Stimulated activated CD4-positive, alpha-beta T cell treated with anti-CD3 and anti-CD28 coated beads, Interleukin-4, amount 100 ng/mL, for 1 hour (primary cell): ENCODE data around the gene NDUFS2.

Source experiments
- DNase-seq: peaks from one replicate; pipeline ENCODE4 v3.0.0-alpha.2; 2020

The NDUFS2 gene

DNA sequence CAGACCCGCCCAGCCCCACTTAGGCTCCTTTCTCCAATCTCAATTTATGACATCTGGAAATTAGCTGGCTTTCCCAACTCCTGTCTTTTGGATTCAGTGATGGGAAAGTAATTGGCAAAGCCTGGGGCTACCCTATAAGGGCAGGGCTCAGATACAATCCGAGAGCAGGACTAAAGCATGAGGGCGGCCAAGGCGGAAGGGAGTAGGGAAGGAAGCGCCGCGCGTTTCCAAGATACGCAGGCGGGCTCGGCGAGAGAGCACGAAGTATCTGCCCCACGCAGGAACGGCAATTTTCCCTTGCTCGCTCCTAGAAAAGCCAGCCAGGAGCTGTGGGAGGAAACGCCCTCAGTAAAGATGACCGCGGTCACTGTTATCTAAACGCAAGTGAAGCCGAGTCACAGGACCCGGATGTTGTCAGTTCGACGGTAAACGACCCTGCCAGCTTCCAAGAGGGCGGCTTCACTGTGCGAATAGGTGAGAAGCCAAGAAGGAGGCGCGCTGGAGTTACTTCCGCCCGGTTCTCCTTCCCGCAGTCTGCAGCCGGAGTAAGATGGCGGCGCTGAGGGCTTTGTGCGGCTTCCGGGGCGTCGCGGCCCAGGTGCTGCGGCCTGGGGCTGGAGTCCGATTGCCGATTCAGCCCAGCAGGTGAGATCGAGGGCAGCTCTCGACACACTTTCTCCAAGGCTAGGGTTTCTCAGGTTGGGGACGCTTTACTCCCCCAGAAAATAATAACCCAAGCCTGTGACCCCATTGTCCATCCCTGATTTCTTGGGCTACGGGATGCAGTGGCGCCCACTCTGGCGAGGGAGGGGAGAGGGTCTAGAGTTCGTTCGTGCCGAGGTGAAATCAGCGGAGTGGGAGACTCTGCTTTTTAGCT lies at the start of gene NDUFS2:
TSS of gene NDUFS2 (plus strand) at position 532 of the 877 bp plus-strand sequence. CDS start at position 551, 19 bp downstream.
- peak; percentile 92 for DNase-seq

DNA sequence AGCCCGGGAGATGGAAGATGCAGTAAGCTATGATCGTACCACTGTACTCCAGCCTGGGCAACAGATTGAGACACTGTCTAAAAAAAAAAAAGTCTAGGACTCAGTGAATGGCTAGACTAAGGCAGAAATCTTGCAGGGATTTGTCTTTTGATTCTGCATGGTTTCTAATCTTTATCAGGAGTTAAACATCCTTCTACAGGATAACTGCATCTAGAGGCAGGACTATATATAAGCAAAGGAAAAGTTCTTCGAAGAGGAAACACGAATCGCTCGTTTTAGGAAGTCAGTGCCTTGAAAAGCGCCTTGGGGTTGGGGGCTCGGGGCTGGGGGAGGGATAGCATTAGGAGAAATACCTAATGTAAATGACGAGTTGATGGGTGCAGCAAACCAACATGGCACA lies 49.0 kb upstream of the NDUFS2 start:
- DNase-seq: no peak

DNA sequence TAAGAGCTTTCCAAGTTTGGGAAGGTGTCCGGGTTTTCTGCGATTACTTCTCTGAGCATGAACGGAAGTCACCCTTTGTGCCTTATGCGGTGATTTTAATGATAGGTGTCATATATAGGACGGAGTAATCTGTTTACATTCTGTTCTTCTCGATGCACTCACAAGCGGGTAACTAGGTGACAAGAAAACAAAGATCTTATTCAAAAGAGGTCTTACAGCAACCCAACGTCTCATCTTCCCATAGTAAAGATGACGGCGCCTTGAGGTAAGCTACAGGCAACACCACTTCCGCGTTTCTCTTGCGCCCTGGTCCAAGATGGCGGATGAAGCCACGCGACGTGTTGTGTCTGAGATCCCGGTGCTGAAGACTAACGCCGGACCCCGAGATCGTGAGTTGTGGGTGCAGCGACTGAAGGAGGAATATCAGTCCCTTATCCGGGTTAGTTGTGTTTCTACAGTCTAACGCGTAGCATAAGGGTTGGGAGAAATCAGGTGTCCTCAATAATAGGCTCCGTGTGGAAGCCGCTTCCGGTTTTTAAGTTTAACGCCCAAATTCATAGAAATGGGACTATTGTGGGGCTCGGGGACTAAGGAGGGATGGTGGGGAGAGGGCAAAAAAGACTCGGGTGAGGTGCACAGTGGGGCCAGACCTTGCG lies 48.4 kb upstream of the NDUFS2 start, which contains the start of gene UFC1:
TSS of gene UFC1 (plus strand) at position 297 of the 656 bp plus-strand sequence. CDS start at position 317, 20 bp downstream.
- peak; percentile 75 for DNase-seq

DNA sequence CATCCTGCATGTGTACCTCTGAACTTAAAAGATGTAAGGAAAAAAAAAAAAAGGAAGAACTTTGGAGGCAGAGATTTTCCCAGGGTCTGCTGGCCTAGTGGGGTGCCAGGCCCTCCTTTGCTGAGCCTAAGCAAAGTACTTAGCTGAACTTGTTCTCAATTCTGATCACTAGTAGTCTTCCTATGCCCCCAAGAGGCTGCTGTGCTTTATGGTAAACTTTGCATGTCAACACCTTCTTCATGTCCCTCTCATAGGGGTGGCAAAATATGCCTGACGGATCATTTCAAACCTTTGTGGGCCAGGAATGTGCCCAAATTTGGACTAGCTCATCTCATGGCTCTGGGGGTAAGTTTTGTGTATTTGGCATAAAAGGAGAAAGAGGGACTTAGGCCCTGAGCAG lies 44.3 kb upstream of the NDUFS2 start:
- DNase-seq: no peak

DNA sequence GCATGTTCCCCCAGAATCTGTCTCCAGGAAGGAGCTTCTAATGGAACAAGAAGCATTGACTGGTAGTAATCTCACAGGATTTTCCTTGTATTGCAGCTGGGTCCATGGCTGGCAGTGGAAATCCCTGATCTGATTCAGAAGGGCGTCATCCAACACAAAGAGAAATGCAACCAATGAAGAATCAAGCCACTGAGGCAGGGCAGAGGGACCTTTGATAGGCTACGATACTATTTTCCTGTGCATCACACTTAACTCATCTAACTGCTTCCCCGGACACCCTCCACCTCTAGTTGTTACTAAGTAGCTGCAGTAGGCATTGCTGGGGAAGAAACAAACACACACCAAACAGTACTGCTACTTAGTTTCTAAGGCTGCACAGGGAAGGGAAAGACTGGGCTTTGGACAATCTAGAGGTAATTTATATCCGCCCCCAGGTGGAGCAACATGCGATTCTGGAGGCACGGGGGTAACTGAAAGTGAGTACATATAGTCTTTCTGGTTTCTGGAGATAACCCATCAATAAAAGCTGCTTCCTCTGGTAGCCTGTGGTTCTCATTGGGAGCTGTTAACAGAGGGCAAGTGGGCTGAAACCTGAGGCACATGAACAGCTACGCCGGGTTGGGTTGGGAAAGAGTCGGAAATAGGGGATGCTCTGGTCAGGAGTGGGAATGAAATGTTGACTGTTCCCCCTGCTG lies 43.7 kb upstream of the NDUFS2 start:
- no peak for DNase-seq

DNA sequence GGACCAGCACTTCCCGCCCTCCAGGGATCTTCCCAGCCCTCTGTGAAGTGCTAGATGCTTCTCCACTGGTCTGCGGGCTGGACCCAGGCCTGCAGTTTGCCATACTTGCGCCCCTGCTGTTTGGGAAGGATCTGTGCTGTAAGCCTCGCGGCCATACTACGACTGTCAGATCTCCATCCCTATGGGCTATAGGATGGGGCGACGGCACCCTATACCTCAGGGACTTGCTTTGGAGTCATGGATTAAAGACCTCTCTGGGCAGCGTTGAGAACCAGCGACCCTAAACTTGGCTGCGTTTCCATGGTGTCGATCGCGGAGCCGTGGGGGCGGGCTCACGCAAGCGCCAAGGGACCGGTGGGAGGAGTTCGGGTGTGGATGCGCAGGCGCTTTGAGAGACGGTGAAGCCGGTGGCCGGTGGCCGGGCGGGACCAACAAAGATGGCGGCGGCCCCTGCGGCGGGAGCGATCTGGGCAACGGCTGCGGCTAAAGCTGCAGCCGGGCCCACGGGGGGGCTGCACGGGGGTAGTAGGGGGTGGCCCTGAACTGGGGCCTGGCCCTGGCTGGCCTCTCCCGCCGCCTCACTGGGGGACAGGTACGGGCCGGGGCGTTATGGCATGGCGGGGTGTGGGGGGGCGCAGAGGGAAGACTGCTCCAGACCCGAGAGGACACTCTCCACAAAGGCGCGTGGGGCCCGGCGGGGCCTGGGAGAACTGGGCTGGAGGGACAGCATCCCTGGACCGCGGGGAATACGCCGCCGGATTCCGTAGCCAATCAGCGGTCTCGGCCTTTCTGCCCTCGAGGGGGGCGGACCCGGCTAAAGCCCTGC lies 42.9 kb upstream of the NDUFS2 start, which contains the start of gene USP21:
TSS of gene USP21 (plus strand) at position 414 of the 826 bp plus-strand sequence. CDS start 1,141 bp downstream, outside the sequence.
- DNase-seq: peak; percentile 90

DNA sequence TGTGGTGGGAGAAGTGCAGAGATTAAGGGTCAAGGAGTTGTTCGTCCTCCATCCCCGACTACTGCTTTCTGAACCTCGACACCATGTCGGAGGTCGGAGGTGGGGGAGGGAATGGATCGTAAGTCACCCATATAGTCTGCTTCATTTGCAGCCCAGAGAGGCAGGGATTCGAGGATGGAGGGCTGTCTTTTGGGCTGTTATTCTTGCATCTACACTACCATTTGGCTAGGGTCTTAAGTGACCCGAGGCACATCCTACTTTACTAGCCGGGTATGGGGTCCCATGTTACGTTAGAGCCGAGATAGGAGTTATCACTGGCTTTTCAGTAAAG lies 42.3 kb upstream of the NDUFS2 start:
- DNase-seq: no peak

DNA sequence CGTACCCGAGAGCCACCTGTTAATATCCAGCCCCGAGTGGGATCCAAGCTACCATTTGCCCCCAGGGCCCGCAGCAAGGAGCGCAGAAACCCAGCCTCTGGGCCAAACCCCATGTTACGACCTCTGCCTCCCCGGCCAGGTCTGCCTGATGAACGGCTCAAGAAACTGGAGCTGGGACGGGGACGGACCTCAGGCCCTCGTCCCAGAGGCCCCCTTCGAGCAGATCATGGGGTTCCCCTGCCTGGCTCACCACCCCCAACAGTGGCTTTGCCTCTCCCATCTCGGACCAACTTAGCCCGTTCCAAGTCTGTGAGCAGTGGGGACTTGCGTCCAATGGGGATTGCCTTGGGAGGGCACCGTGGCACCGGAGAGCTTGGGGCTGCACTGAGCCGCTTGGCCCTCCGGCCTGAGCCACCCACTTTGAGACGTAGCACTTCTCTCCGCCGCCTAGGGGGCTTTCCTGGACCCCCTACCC lies 41.5 kb upstream of the NDUFS2 start:
- no peak for DNase-seq

DNA sequence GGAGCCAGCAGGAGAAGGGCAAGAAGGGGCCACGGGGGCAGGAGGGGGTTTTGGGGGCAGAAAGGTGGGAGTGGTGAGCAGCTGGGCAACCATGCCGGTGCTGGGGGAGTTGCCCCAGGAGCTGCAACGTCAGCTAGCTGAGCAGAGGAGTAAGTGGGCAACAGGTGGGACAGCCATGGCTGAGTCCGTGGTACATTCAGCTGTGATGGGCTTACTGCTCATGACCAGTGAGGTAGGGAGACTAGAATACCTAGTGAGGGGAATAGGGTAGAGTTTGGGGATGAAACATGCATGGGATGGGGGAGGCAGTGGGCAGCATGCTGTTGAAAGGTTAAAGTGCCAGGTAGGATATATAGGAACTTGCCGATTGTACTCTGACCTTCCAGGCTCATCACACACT lies 40.5 kb upstream of the NDUFS2 start:
- DNase-seq: no peak

DNA sequence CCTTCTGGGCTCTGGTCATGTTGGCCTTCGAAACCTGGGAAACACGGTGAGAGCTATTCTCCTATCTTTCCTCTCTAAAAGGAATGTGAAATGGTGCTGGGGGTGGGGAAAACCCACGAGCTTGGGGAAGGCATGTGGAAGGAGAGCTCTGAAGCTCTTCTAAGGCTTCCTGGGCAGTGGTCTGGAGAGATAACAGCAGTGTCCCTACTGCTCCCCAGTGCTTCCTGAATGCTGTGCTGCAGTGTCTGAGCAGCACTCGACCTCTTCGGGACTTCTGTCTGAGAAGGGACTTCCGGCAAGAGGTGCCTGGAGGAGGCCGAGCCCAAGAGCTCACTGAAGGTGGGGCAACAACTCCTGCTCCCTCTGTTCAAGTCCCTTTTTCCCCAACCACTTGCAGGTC lies 40.1 kb upstream of the NDUFS2 start:
- DNase-seq: no peak

DNA sequence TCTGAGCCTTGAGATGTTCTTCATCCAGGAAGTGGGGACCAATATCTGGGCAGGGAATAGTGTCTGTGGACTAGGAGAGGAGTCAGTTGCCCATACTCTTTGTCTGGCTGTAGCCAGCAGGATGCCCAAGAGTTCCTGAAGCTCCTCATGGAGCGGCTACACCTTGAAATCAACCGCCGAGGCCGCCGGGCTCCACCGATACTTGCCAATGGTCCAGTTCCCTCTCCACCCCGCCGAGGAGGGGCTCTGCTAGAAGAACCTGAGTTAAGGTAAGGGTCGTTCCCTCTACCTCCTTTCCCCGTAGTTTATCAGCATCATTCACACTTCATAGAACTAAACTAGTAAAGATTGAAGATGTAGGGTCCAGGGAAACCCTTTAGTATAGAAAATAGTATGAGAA lies 39.4 kb upstream of the NDUFS2 start:
- no peak for DNase-seq

DNA sequence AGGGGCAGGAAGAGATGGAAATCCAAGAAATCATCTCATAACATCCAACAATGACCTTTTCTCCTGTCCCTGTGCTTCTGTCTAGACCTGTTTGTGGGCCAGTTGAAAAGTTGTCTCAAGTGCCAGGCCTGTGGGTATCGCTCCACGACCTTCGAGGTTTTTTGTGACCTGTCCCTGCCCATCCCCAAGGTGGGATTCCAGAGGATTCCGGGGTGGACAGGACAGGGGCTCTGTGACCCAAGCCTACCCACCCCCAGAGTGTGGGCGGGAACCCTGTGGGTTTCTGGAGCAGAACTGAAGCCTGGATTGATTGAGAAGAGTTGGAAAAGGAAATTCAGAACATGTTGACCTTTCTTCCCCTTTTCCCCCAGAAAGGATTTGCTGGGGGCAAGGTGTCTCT lies 38.4 kb upstream of the NDUFS2 start:
- no peak for DNase-seq

DNA sequence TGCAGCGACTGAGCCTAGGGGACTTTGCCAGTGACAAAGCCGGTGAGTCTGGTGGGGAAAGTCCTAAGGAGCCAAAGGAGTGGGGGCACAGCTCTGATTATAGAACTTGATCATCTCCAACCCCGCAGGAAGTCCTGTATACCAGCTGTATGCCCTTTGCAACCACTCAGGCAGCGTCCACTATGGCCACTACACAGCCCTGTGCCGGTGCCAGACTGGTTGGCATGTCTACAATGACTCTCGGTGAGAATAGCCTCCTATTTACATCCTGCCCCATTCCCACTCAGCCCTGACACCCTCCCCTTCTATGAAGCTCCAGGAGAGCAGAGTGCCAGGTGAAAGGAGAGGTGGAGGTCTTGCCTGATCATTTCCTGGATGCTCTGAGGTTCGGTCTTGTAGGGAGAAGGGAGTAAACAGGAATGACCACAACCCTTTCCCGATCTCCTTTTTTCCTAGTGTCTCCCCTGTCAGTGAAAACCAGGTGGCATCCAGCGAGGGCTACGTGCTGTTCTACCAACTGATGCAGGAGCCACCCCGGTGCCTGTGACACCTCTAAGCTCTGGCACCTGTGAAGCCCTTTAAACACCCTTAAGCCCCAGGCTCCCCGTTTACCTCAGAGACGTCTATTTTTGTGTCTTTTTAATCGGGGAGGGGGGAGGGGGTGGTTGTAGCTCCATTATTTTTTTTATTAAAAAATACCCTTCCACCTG lies 37.1 kb upstream of the NDUFS2 start:
- DNase-seq: no peak

DNA sequence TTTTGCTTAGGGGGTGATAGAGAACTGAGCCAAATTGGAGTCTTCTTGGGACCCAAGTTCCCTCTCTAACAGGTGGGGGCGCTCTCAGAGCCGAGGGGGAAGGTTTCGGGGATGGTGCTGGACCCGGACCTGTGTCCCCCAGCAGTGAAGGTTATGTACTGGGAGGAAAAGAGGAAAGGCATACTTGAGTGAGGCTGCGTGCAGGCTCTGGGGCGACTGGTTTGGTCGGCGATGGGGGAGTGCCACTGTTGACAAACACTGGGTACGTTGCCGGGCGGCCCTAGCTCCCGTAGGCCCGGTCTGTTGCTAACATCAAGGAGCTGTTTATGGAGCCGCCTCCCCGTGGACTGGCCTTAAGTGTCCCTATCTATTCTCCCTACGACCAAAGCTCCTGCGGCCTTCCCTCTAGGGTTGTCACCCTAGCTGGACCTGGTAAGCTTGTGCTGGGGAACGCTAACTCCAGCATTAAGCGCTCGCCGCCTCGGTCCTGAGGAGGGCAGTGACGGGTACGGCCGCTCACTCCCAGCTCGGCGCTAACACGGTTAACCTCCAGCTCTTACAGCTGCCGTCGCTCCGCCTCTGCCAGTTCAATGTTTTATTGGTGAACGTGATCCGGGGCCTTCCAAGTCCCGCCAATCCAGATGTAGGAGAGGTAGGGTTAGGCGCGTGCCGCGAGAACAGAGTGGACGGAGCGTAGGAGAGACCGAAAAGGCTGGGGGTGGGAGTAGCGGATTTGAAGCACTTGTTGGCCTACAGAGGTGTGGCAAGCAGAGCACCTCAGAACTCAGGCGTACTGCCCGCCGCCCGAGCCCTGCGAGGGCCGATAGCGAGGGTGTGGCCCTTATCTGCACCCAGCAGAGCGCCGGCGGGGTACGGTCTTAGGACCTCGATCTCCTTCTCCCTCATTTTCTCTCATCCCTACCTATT lies 36.2 kb upstream of the NDUFS2 start, which contains the start of gene PPOX:
TSS of gene PPOX (plus strand) at position 685 of the 927 bp plus-strand sequence. CDS start 422 bp downstream, outside the sequence.
- peak; percentile 86 for DNase-seq

DNA sequence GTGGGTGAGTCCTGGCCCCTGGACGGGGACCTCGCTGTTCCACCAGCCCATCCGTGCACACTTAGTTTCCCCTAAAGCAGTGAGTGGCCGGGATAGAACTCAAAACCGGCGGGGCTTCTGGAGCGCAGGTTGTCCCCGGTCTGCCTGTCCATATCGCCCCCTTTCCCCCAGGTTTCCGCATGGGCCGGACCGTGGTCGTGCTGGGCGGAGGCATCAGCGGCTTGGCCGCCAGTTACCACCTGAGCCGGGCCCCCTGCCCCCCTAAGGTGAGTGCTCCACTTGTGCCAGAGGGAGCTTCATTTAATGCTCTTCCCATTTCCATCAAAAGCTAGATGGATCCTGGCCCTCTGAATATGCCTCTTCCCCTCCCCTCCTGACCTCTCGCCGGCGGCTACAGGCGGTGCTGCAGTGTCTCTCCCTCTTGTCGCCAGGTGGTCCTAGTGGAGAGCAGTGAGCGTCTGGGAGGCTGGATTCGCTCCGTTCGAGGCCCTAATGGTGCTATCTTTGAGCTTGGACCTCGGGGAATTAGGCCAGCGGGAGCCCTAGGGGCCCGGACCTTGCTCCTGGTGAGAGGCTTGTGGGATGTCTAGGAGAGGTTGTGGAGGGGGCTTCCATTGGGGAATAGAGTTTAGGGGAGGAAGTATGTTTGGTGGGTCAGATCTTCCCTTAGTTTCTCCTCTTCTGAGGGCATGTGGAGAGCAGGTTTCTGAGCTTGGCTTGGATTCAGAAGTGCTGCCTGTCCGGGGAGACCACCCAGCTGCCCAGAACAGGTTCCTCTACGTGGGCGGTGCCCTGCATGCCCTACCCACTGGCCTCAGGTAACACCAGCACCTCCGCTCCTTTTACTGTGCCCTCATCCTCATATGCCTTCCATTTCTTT lies 35.3 kb upstream of the NDUFS2 start:
- no peak for DNase-seq

DNA sequence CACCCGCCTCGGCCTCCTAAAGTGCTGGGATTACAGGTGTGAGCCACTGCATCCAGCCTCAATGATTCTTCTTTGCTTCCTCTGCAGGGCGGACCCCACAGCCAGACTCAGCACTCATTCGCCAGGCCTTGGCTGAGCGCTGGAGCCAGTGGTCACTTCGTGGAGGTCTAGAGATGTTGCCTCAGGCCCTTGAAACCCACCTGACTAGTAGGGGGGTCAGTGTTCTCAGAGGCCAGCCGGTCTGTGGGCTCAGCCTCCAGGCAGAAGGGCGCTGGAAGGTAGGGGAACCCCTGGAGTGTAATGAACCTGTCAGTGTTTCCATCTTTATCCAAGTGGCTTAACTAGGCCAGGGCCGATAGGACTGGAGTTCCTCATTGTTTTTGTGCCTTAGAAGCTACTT lies 33.3 kb upstream of the NDUFS2 start:
- DNase-seq: no peak

DNA sequence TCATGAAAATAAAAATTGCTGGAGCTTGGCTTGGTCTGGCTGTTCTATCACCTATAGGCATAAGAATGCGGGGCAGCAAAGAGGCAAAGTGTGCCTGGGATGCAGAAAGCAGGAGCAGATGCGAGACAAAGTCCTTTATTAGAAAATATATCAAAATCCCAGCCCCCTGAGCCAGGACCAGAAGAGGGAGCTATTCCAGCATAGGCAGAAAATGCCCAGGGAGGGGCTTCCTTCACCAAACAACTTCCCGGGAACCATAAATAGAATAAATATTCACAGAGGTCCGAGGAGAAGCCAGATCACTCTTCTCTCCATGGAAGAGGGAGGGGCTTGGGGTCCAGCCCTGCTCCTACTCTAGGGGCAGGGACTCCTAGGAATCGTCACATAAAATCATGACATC lies 31.0 kb upstream of the NDUFS2 start:
- DNase-seq: no peak

DNA sequence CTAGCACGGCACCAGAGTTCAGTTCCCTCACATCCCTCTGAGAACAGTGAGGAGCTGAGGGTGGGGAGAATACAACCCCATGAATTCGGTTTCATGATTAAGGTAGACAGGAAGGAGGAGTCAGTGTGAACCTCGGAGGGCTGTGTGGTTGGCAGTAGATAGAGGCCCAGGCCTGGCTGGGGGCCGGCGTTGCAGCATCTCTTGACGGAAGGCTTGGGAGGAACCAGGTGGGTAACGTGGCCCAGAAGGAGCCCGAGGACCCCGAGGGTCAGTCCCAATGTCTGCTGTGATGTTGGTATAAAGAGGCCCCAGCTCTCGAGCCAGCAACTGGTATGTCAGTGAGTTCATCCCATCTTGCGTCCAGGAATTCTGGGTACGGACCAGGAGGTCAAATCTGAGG lies 30.5 kb upstream of the NDUFS2 start:
- no peak for DNase-seq

DNA sequence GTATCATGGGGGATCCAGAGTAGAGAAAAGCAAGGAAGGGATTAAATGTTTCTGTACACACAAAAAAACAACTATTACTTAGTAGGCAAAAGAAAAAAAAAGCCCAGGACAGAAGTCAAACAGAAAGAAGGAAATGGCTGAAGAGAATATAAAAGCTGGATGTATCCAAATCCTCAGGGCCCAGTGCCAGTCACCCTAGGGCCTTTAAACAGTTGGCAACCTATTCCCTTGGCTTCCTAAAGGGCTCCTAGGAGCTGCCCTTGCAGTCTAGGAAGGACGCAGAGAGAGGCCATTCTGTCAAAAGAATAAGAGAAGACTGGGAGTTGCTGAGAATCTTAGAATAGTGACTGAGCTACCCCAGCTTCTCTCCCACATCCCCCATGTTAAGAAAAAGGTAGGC lies 29.8 kb upstream of the NDUFS2 start:
- no peak for DNase-seq
